HepG2 (cell line): Measurements from ENCODE around the gene RASD1. TPM values are rescaled to one million over a fixed set of nuclear protein-coding genes. Genes with fewer than 3 reads are reported as not detected.

ENCODE experiments used
- CSRNP1 ChIP-seq: sonication (generic); formaldehyde crosslinking; IDR thresholded peaks from 2 replicates; pipeline ENCODE4 v1.8.1; 2023; ENCODE audit warnings: mild to moderate bottlenecking, missing genetic modification reagents
- DMAP1 ChIP-seq: IDR thresholded peaks from 2 replicates; pipeline ENCODE4 v1.6.1; 2016
- DNMT3B ChIP-seq: conservative IDR thresholded peaks from 2 replicates; pipeline ENCODE4 v1.6.1; 2016; ENCODE audit warnings: missing biosample characterization, control low read depth
- FOXK1 ChIP-seq: sonication (generic); formaldehyde crosslinking; IDR thresholded peaks from 2 replicates; pipeline ENCODE4 v1.4.0; 2020; ENCODE audit warnings: low read depth, missing genetic modification reagents, borderline replicate concordance
- KDM3A ChIP-seq: IDR thresholded peaks from 2 replicates; pipeline ENCODE4 v1.6.1; 2018; ENCODE audit warnings: low read depth, missing compliant biosample characterization
- LBX2 ChIP-seq: sonication (generic); formaldehyde crosslinking; IDR thresholded peaks from 2 replicates; pipeline ENCODE4 v1.5.0; 2020; ENCODE audit warnings: missing genetic modification reagents, mild to moderate bottlenecking, borderline replicate concordance
- MEIS1 ChIP-seq: sonication (generic); formaldehyde crosslinking; IDR thresholded peaks from 2 replicates; pipeline ENCODE4 v1.9.0; 2021; ENCODE audit warnings: mild to moderate bottlenecking, missing genetic modification reagents, moderate library complexity, borderline replicate concordance
- MIXL1 ChIP-seq: IDR thresholded peaks from 2 replicates; pipeline ENCODE4 v1.6.1; 2016
- NFKBIZ ChIP-seq: IDR thresholded peaks from 2 replicates; pipeline ENCODE4 v1.6.1; 2018; ENCODE audit warnings: missing genetic modification reagents, missing compliant biosample characterization
- PATZ1 ChIP-seq: sonication (generic); formaldehyde crosslinking; IDR thresholded peaks from 2 replicates; pipeline ENCODE4 v1.4.0; 2020; ENCODE audit warnings: missing genetic modification reagents
- REST ChIP-seq, 2 experiments: IDR thresholded peaks; 2 replicates each; pipeline ENCODE4 v1.6.1; 2011 to 2012; ENCODE audit warnings: low read length in 2 of 2, borderline replicate concordance in 1 of 2, low read depth in 1 of 2, mild to moderate bottlenecking in 1 of 2, moderate library complexity in 1 of 2
- SIX1 ChIP-seq: sonication (generic); formaldehyde crosslinking; IDR thresholded peaks from 2 replicates; pipeline ENCODE4 v1.4.0; 2020; ENCODE audit warnings: missing genetic modification reagents, borderline replicate concordance
- SMARCE1 ChIP-seq: fragments of 450-650 bp; IDR thresholded peaks from 2 replicates; pipeline ENCODE4 v1.6.1; 2017; ENCODE audit warnings: borderline replicate concordance
- SMC3 ChIP-seq: IDR thresholded peaks from 2 replicates; pipeline ENCODE4 v1.6.1; 2011; ENCODE audit warnings: low read length, improper control_type of control experiment
- ZFP36L1 ChIP-seq: sonication (generic); formaldehyde crosslinking; IDR thresholded peaks from 2 replicates; pipeline ENCODE4 v1.8.0; 2022; ENCODE audit warnings: mild to moderate bottlenecking, missing genetic modification reagents, moderate library complexity
- ZFP91 ChIP-seq: sonication (generic); formaldehyde crosslinking; IDR thresholded peaks from 2 replicates; pipeline ENCODE4 v1.9.0; 2022; ENCODE audit warnings: missing genetic modification reagents, mild to moderate bottlenecking, borderline replicate concordance
- ZNF484 ChIP-seq: sonication (generic); formaldehyde crosslinking; IDR thresholded peaks from 2 replicates; pipeline ENCODE4 v1.5.1; 2020; ENCODE audit warnings: mild to moderate bottlenecking, low read depth, missing genetic modification reagents, borderline replicate concordance
- ZNF652 ChIP-seq: IDR thresholded peaks from 2 replicates; pipeline ENCODE4 v1.6.1; 2016; ENCODE audit warnings: low read depth, borderline replicate concordance
- ZNF878 ChIP-seq: sonication (generic); formaldehyde crosslinking; IDR thresholded peaks from 2 replicates; pipeline ENCODE4 v1.8.1; 2023; ENCODE audit warnings: mild to moderate bottlenecking, missing genetic modification reagents, moderate library complexity
- ZNF891 ChIP-seq: sonication (generic); formaldehyde crosslinking; IDR thresholded peaks from 2 replicates; pipeline ENCODE4 v1.5.0; 2020; ENCODE audit warnings: mild to moderate bottlenecking, missing genetic modification reagents
- polyA plus RNA-seq, 8 experiments: library from polyadenylated mRNA; depleted of rRNA in 3 of 8; stranded (reverse) in 7 of 8; unstranded in 1 of 8; fragments of >200 nt; fragmentation: Illumina TruSeq in 4 of 8; extraction: Trizol in 4 of 8; gene quantifications; 2 replicates each; pipeline versions ENCODE4 v1.2.1 to v1.2.3, GENCODE V29; 2011 to 2016; ENCODE audit warnings: low read depth in 4 of 8, missing spikeins in 1 of 8, mixed read lengths in 1 of 8; ENCODE audit not compliant: insufficient read depth in 1 of 8
- total RNA-seq, 5 experiments: library from RNA; depleted of rRNA; stranded (reverse); fragments of >200 nt; fragmentation: Illumina TruSeq; extraction: Trizol; gene quantifications; 2 replicates each; pipeline ENCODE4 v1.2.3, GENCODE V29; 2016; ENCODE audit warnings: low read depth in 1 of 5

The RASD1 gene
- total and polyA plus RNA-seq, 2 of the 13 experiments (the other 11 are each of a cell fraction or from before 2014, with no cell fraction given) = 1.6 to 4.2 TPM

- TF ChIP-seq REST (IDR thresholded peaks at IDR 0.05; ENCODE audit: borderline replicate concordance in 1 of 2, low read depth in 1 of 2, low read length in 2 of 2) (peak in 1 of 2 experiments; percentile 43; a peak in 1 of 4 replicates), FOXK1 (CRISPR knock-in tag) (peak; percentile 90), SIX1 (CRISPR knock-in tag) (peak; percentile 48; the same call in 1 of the 2 replicates), MIXL1 (peak; percentile 98), DMAP1 (peak; percentile 40; the same call in 1 of the 2 replicates), ZNF891 (CRISPR knock-in tag) (no peak), DNMT3B (CRISPR knock-in tag) (peak; percentile 78; the same call in 1 of the 2 replicates), CSRNP1 (CRISPR knock-in tag) (peak; percentile 45), SMARCE1 (no peak), ZNF652 (CRISPR knock-in tag) (peak; percentile 63; the same call in 1 of the 2 replicates), ZFP91 (CRISPR knock-in tag) (peak; percentile 61), SMC3 (no peak), ZFP36L1 (CRISPR knock-in tag) (peak; percentile 65; the same call in 1 of the 2 replicates), KDM3A (peak; percentile 63), LBX2 (CRISPR knock-in tag) (no peak), PATZ1 (CRISPR knock-in tag) (peak; percentile 69), MEIS1 (CRISPR knock-in tag) (peak; percentile 88; the same call in 1 of the 2 replicates), ZNF484 (CRISPR knock-in tag) (no peak), NFKBIZ (CRISPR knock-in tag) (peak; percentile 29; the same call in 1 of the 2 replicates), ZNF878 (peak; percentile 80; the same call in 1 of the 2 replicates)
These were observed 50.1 kb downstream of the RASD1 start (continued) for GRCh38 chr17:17445925-17446665.
